HepG2 (cell line): ENCODE results near the gene PLEKHA5. TPM values are rescaled to one million over a fixed set of nuclear protein-coding genes. Genes with fewer than 3 reads are reported as not detected.
"Not testable (repeated sequence)": the region's sequence is repeated elsewhere in the genome, so short reads cannot be mapped to it uniquely, and the experiment has no call there.

Source experiments
- ATAC-seq: fragments of 200-7000 bp; cut with Tn5 transposase; 3 replicates; pipeline ENCODE4 v1.9.1; 2020; ENCODE audit warnings: mild to moderate bottlenecking, moderate library complexity
- BruUV-seq: library from RNA; stranded (reverse); fragments of 400-500 nt; replicated peaks from 2 replicates; lab custom pipeline; 2021; lab: Mats Ljungman, UMichigan
- CTCF ChIA-PET: fragments of 300-600 bp; formaldehyde crosslinking; extraction: SDS; loops from one replicate; lab custom pipeline; 2021; ENCODE audit warnings: low total read pairs, inconsistent platforms, low intra/inter-chr PET ratio; lab: Yijun Ruan, JAX
- POLR2A ChIA-PET: fragments of 350-600 bp; sonication (Branson Sonifier 250); formaldehyde crosslinking; loops from one replicate; lab custom pipeline; 2020; ENCODE audit warnings: antibody characterized with exemption, inconsistent platforms; lab: Yijun Ruan, JAX
- DNase-seq: peaks from one replicate; pipeline ENCODE4 v3.0.0-alpha.2; 2015; ENCODE audit warnings: low spot score
- FAIRE-seq: peaks from 3 replicates; lab custom pipeline; 2011; peaks lifted over from hg19 to GRCh38; lab: Jason Lieb, UNC
- H2AFZ ChIP-seq: one replicate; pipeline ENCODE4 v1.6.1; 2011; ENCODE audit warnings: low read length, inconsistent platforms
- H3K27ac ChIP-seq: fragments of 300-600 bp; 3 replicates; pipeline ENCODE4 v1.8.0; 2011; ENCODE audit warnings: mixed run types, mild to moderate bottlenecking, mixed read lengths, low read length, inconsistent platforms; ENCODE audit not compliant: insufficient read depth; ENCODE audit errors: extremely low read length
- H3K27me3 ChIP-seq, 2 experiments: fragments of 200-600 bp in 1 of 2; 2 replicates in 1 of 2; 3 replicates in 1 of 2; pipeline versions ENCODE4 v1.6.0 to v1.8.0; 2011; ENCODE audit warnings: low read length in 2 of 2, mild to moderate bottlenecking in 2 of 2, moderate library complexity in 2 of 2, inconsistent platforms in 1 of 2; ENCODE audit not compliant: insufficient read depth in 2 of 2, control insufficient read depth in 1 of 2
- H3K36me3 ChIP-seq, 2 experiments: fragments of 200-600 bp in 1 of 2; replicated peaks in 1 of 2; 2 replicates in 1 of 2; 3 replicates in 1 of 2; pipeline versions ENCODE4 v1.5.1 to v1.8.0; 2011; ENCODE audit warnings: low read length in 2 of 2, inconsistent platforms in 1 of 2; ENCODE audit not compliant: insufficient read depth in 2 of 2, control insufficient read depth in 1 of 2
- H3K4me1 ChIP-seq: 2 replicates; pipeline ENCODE4 v1.5.1; 2012; ENCODE audit warnings: low read length, inconsistent platforms; ENCODE audit not compliant: insufficient read depth
- H3K4me2 ChIP-seq: 2 replicates; pipeline ENCODE4 v1.6.0; 2011; ENCODE audit warnings: low read depth, low read length, inconsistent platforms
- H3K4me3 ChIP-seq, 3 experiments: fragments of 200-600 bp in 1 of 3; sonication (generic), shearing (Covaris generic) in 1 of 3; replicated peaks in 1 of 3; 2 replicates each; pipeline ENCODE4 v1.5.1; 2011 to 2016; ENCODE audit warnings: low read length in 3 of 3, inconsistent platforms in 2 of 3, low read depth in 2 of 3, mild to moderate bottlenecking in 2 of 3, control low read depth in 1 of 3, mixed read lengths in 1 of 3; ENCODE audit not compliant: insufficient read depth in 1 of 3
- H3K79me2 ChIP-seq: one replicate; pipeline ENCODE4 v1.6.1; 2011; ENCODE audit warnings: low read length, inconsistent platforms; ENCODE audit not compliant: insufficient read depth
- H3K9ac ChIP-seq: 2 replicates; pipeline ENCODE4 v1.6.0; 2011; ENCODE audit warnings: mild to moderate bottlenecking, low read depth, low read length, inconsistent platforms; ENCODE audit not compliant: insufficient read depth
- H3K9me3 ChIP-seq: 2 replicates; pipeline ENCODE4 v1.5.1; 2012; ENCODE audit warnings: mild to moderate bottlenecking, low read length
- H4K20me1 ChIP-seq: 2 replicates; pipeline ENCODE4 v1.6.0; 2011; ENCODE audit warnings: inconsistent platforms, mild to moderate bottlenecking, low read length, moderate library complexity; ENCODE audit not compliant: insufficient read depth
- CREBL2 ChIP-seq: sonication (generic); formaldehyde crosslinking; IDR thresholded peaks from 2 replicates; pipeline ENCODE4 v1.8.1; 2023; ENCODE audit warnings: missing genetic modification reagents, mild to moderate bottlenecking, borderline replicate concordance
- CTCF ChIP-seq: sonication (generic); formaldehyde crosslinking; IDR thresholded peaks from 2 replicates; pipeline ENCODE4 v1.5.0; 2020; ENCODE audit warnings: mild to moderate bottlenecking, missing genetic modification reagents, moderate library complexity
- DDIT3 ChIP-seq: sonication (generic); formaldehyde crosslinking; IDR thresholded peaks from 2 replicates; pipeline ENCODE4 v1.4.0; 2020; ENCODE audit warnings: mild to moderate bottlenecking, missing genetic modification reagents
- IRF9 ChIP-seq: sonication (generic); formaldehyde crosslinking; IDR thresholded peaks from 2 replicates; pipeline ENCODE4 v1.8.0; 2022; ENCODE audit warnings: missing genetic modification reagents, mild to moderate bottlenecking, borderline replicate concordance
- PITX1 ChIP-seq: sonication (generic); formaldehyde crosslinking; IDR thresholded peaks from 2 replicates; pipeline ENCODE4 v1.5.1; 2020; ENCODE audit warnings: mild to moderate bottlenecking, missing genetic modification reagents
- TMF1 ChIP-seq: sonication (generic); formaldehyde crosslinking; IDR thresholded peaks from 2 replicates; pipeline ENCODE4 v1.8.1; 2022; ENCODE audit warnings: low read depth, missing genetic modification reagents
- ZBTB2 ChIP-seq: sonication (generic); formaldehyde crosslinking; IDR thresholded peaks from 2 replicates; pipeline ENCODE4 v1.8.0; 2022; ENCODE audit warnings: low read depth, missing genetic modification reagents
- ZNF816 ChIP-seq: sonication (generic); formaldehyde crosslinking; IDR thresholded peaks from 2 replicates; pipeline ENCODE4 v1.8.0; 2022; ENCODE audit warnings: missing genetic modification reagents, mild to moderate bottlenecking, borderline replicate concordance
- WGBS: methylation state at CpG from one replicate; pipeline ENCODE4 v1.1.6; 2017; ENCODE audit warnings: low lambda C conversion rate; 5-methylcytosine and 5-hydroxymethylcytosine counted together
- in situ Hi-C: cut with HindIII; loops from 2 replicates; pipeline ENCODE4 v1.10.0; 2017; ENCODE audit warnings: low pct_unique_long_range_greater_than_20kb; ENCODE audit not compliant: extremely low pct_ligation_motif_present
- intact Hi-C: fragments of 100-400 bp; cut with micrococcal nuclease; formaldehyde crosslinking; loops from one replicate; pipeline ENCODE4 v1.10.0; 2022; ENCODE audit not compliant: unreplicated experiment
- polyA plus RNA-seq, 8 experiments: library from polyadenylated mRNA; depleted of rRNA in 3 of 8; stranded (reverse) in 7 of 8; unstranded in 1 of 8; fragments of >200 nt; fragmentation: Illumina TruSeq in 4 of 8; extraction: Trizol in 4 of 8; gene quantifications; 2 replicates each; pipeline versions ENCODE4 v1.2.1 to v1.2.3, GENCODE V29; 2011 to 2016; ENCODE audit warnings: low read depth in 4 of 8, missing spikeins in 1 of 8, mixed read lengths in 1 of 8; ENCODE audit not compliant: insufficient read depth in 1 of 8
- total RNA-seq, 5 experiments: library from RNA; depleted of rRNA; stranded (reverse); fragments of >200 nt; fragmentation: Illumina TruSeq; extraction: Trizol; gene quantifications; 2 replicates each; pipeline ENCODE4 v1.2.3, GENCODE V29; 2016; ENCODE audit warnings: low read depth in 1 of 5

PLEKHA5 gene
- total and polyA plus RNA-seq, 2 of the 13 experiments (the other 11 are each of a cell fraction or from before 2014, with no cell fraction given) = 4.2 to 15.4 TPM

GRCh38 chr12:19170286-19170685, 40.8 kb downstream of the PLEKHA5 start:
- H3K9ac ChIP-seq, H3K27ac ChIP-seq, H3K27me3 ChIP-seq, H3K79me2 ChIP-seq, BruUV-seq, H3K4me3 ChIP-seq, H3K4me2 ChIP-seq, H4K20me1 ChIP-seq, DNase-seq, ATAC-seq, H2AFZ ChIP-seq, in situ Hi-C loops, intact Hi-C loops, H3K36me3 ChIP-seq, H3K4me1 ChIP-seq, H3K9me3 ChIP-seq, FAIRE-seq, POLR2A ChIA-PET: not testable (repeated sequence)
- CTCF ChIA-PET = interaction anchor here (1.2 kb wide), 1 partner anchor 309 kb away, joined by 3 read pairs; no protein-coding TSS in a partner anchor
- WGBS = 96% methylated on average over 9 of the region's 9 CpGs
- TF ChIP-seq CTCF (CRISPR knock-in tag) = 0 out of 2 replicates have a peak, but pooled peaks have one; percentile 3

- no peak overlapping the region for H3K4me3 ChIP-seq
- no peaks in the 10 kb centered on the region for H4K20me1 ChIP-seq
- in situ Hi-C loops = no loop called here
- ATAC-seq (no peak), FAIRE-seq (no peak), DNase-seq (no peak)
- H3K9me3 ChIP-seq = no peaks in the 10 kb centered on the region
- no peak overlapping the region for H3K27ac ChIP-seq
- POLR2A ChIA-PET = no interaction called here
- no peaks in the 10 kb centered on the region for H3K36me3 ChIP-seq
- BruUV-seq = no TSS peak
- no peak for TF ChIP-seq DDIT3 (CRISPR knock-in tag)
- TF ChIP-seq IRF9 = no peak
- TF ChIP-seq ZBTB2 = no peak
- TF ChIP-seq PITX1 (CRISPR knock-in tag) = no peak
- TF ChIP-seq ZNF816 (CRISPR knock-in tag) = no peak
- TF ChIP-seq TMF1 (CRISPR knock-in tag) = no peak
- TF ChIP-seq CREBL2 = no peak
- TF ChIP-seq, all 625 proteins: peak for 0
- H3K4me1 ChIP-seq = no peaks in the 10 kb centered on the region
- 95% methylated on average over 2 of the region's 2 CpGs for WGBS
- no peaks in the 10 kb centered on the region for H3K27me3 ChIP-seq
- H3K9ac ChIP-seq = no peak overlapping the region
- no peak overlapping the region for H3K4me2 ChIP-seq
- CTCF ChIA-PET = no interaction called here
- intact Hi-C loops = no loop called here
- H3K79me2 ChIP-seq = no peaks in the 10 kb centered on the region
- no peak overlapping the region for H2AFZ ChIP-seq
Measured at GRCh38 chr12:19171731-19172130, 42.2 kb downstream of the PLEKHA5 start.
